Neural cell (in vitro differentiated cells): ENCODE data around the gene SYTL3.

Experiments
- EP300 ChIP-seq: fragments of 450-650 bp; conservative IDR thresholded peaks from 2 replicates; pipeline ENCODE4 v1.6.1; 2014; ENCODE audit warnings: antibody characterized with exemption, mild to moderate bottlenecking, moderate library complexity; ENCODE audit not compliant: poor library complexity, severe bottlenecking
- EZH2 ChIP-seq: fragments of 200-600, 300-800 bp; shearing (Covaris generic), sonication (generic); IDR thresholded peaks from 2 replicates; pipeline ENCODE4 v1.6.1; 2014; ENCODE audit warnings: antibody characterized with exemption, low read length, borderline replicate concordance, mild to moderate bottlenecking; ENCODE audit not compliant: insufficient read depth, poor library complexity, severe bottlenecking
- RAD21 ChIP-seq: fragments of 450-650 bp; conservative IDR thresholded peaks from 2 replicates; pipeline ENCODE4 v1.6.1; 2014; ENCODE audit warnings: antibody characterized with exemption, mild to moderate bottlenecking, moderate library complexity
- SMC3 ChIP-seq: fragments of 450-650 bp; conservative IDR thresholded peaks from 2 replicates; pipeline ENCODE4 v1.6.1; 2014; ENCODE audit warnings: antibody characterized with exemption, mild to moderate bottlenecking, moderate library complexity; ENCODE audit not compliant: poor library complexity
- TF ChIP-seq, protein P1 (sequence below): fragments of 450-650 bp; IDR thresholded peaks from 2 replicates; pipeline ENCODE4 v1.5.1; 2014; ENCODE audit warnings: antibody characterized with exemption, mild to moderate bottlenecking, moderate library complexity; ENCODE audit not compliant: poor library complexity, severe bottlenecking

DNA sequence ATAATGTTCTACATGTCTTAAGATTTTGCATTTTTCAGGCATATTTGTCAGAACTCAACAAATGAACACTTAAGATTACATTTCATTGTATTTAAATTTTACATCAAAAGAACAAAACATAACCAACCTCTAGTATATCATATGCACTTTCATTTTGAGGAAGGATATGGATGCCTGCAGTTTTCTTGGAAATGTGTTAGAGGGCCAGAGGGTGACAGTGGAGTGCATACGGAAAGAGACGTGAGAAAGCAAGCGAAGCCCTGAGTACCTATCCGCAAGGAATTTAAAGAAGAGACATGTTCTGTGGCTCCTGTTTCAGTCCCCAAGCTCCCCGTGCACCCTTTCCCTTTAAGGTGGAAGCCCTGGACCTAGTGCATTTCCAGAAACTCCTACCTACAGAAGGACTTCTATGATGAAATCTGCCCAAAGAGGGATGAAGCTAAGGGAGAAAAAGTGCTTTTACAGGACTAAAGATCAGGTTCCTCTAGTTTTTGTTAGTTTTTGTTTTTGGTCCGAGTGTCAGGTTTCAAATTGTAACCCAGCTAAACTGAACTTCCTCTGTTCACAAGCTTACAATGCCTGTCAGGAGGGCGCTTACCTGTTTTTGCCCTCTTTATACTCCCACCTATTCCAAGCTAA lies 130.5 kb downstream of the SYTL3 start:
- TF ChIP-seq EZH2, result no peak
- TF ChIP-seq, protein P1, sequence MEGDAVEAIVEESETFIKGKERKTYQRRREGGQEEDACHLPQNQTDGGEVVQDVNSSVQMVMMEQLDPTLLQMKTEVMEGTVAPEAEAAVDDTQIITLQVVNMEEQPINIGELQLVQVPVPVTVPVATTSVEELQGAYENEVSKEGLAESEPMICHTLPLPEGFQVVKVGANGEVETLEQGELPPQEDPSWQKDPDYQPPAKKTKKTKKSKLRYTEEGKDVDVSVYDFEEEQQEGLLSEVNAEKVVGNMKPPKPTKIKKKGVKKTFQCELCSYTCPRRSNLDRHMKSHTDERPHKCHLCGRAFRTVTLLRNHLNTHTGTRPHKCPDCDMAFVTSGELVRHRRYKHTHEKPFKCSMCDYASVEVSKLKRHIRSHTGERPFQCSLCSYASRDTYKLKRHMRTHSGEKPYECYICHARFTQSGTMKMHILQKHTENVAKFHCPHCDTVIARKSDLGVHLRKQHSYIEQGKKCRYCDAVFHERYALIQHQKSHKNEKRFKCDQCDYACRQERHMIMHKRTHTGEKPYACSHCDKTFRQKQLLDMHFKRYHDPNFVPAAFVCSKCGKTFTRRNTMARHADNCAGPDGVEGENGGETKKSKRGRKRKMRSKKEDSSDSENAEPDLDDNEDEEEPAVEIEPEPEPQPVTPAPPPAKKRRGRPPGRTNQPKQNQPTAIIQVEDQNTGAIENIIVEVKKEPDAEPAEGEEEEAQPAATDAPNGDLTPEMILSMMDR, result no peak
- TF ChIP-seq RAD21, result no peak
- TF ChIP-seq EP300, result no peak
- no peak for TF ChIP-seq SMC3
